ENCODE results near the gene ZFAND3. TPM values are rescaled to one million over a fixed set of nuclear protein-coding genes. Genes with fewer than 3 reads are reported as not detected.

The ZFAND3 gene
- polyA plus RNA-seq, 1 experiment = 15.5 TPM

GRCh38 chr6:38068854-38069590 is 249.5 kb downstream of the ZFAND3 start:
- POLR2A ChIA-PET = no interaction called here
- Histone ChIP-seq H3K27ac (ENCODE audit: low read depth, low read length) (no peak overlapping the region), H3K27me3 (ENCODE audit: control insufficient read depth, insufficient read depth, low read length) (no peaks in the 10 kb centered on the region), H3K9me3 (ENCODE audit: control insufficient read depth, insufficient read depth, low read length) (no peaks in the 10 kb centered on the region), H3K4me3 (ENCODE audit: low read depth, low read length) (no peak overlapping the region)
- DNase-seq (ENCODE audit: low read depth, low spot score) = no peak
- TF ChIP-seq CTCF (IDR thresholded peaks at IDR 0.05; ENCODE audit: low read depth, low read length) = no peak
- CTCF ChIA-PET = interaction anchor here (1.1 kb wide), 1 partner anchor 425 kb away, joined by 5 read pairs; no protein-coding TSS in a partner anchor

- Histone ChIP-seq H3K4me3 (ENCODE audit: low read depth, low read length) (no peak overlapping the region), H3K27me3 (ENCODE audit: control insufficient read depth, insufficient read depth, low read length) (no peaks in the 10 kb centered on the region), H3K27ac (ENCODE audit: low read depth, low read length) (no peak overlapping the region), H3K9me3 (ENCODE audit: control insufficient read depth, insufficient read depth, low read length) (no peaks in the 10 kb centered on the region)
- DNase-seq (ENCODE audit: low read depth, low spot score) = no peak
- POLR2A ChIA-PET = no interaction called here
- CTCF ChIA-PET = interaction anchor here (1.0 kb wide), 1 partner anchor 44 kb away, joined by 3 read pairs; no protein-coding TSS in a partner anchor
- TF ChIP-seq CTCF (IDR thresholded peaks at IDR 0.05; ENCODE audit: low read depth, low read length) = no peak
Measured at GRCh38 chr6:38077488-38078030, 258.0 kb downstream of the ZFAND3 start.

- CTCF ChIA-PET = no interaction called here
Measured at GRCh38 chr6:38078671-38079070, 259.1 kb downstream of the ZFAND3 start.

GRCh38 chr6:38079107-38079506 is 259.6 kb downstream of the ZFAND3 start:
- ChIA-PET POLR2A (no interaction called here), CTCF (no interaction called here)
- Histone ChIP-seq H3K27ac (ENCODE audit: low read depth, low read length) (no peak overlapping the region), H3K9me3 (ENCODE audit: control insufficient read depth, insufficient read depth, low read length) (no peaks in the 10 kb centered on the region), H3K4me3 (ENCODE audit: low read depth, low read length) (no peak overlapping the region), H3K27me3 (ENCODE audit: control insufficient read depth, insufficient read depth, low read length) (no peaks in the 10 kb centered on the region)
- DNase-seq (ENCODE audit: low read depth, low spot score) = no peak
- no peak for TF ChIP-seq CTCF (IDR thresholded peaks at IDR 0.05; ENCODE audit: low read depth, low read length)

More at GRCh38 chr6:38078671-38079070, 259.1 kb downstream of the ZFAND3 start:
- POLR2A ChIA-PET = no interaction called here
- no peak for TF ChIP-seq CTCF (IDR thresholded peaks at IDR 0.05; ENCODE audit: low read depth, low read length)
- Histone ChIP-seq H3K9me3 (ENCODE audit: control insufficient read depth, insufficient read depth, low read length) (no peaks in the 10 kb centered on the region), H3K27me3 (ENCODE audit: control insufficient read depth, insufficient read depth, low read length) (no peaks in the 10 kb centered on the region), H3K27ac (ENCODE audit: low read depth, low read length) (no peak overlapping the region), H3K4me3 (ENCODE audit: low read depth, low read length) (no peak overlapping the region)
- DNase-seq (ENCODE audit: low read depth, low spot score) = no peak

GRCh38 chr6:38079537-38079936 is 260.0 kb downstream of the ZFAND3 start:
- no peak for TF ChIP-seq CTCF (IDR thresholded peaks at IDR 0.05; ENCODE audit: low read depth, low read length)
- POLR2A ChIA-PET = no interaction called here
- CTCF ChIA-PET = interaction anchor here (0.5 kb wide), 1 partner anchor 220 kb away, joined by 7 read pairs; no protein-coding TSS in a partner anchor

More at GRCh38 chr6:38079537-38079936, 260.0 kb downstream of the ZFAND3 start:
- H3K27ac ChIP-seq (ENCODE audit: low read depth, low read length) = no peak overlapping the region
- H3K27me3 ChIP-seq (ENCODE audit: control insufficient read depth, insufficient read depth, low read length) = no peaks in the 10 kb centered on the region
- no peaks in the 10 kb centered on the region for H3K9me3 ChIP-seq (ENCODE audit: control insufficient read depth, insufficient read depth, low read length)
- H3K4me3 ChIP-seq (ENCODE audit: low read depth, low read length) = no peak overlapping the region
- DNase-seq (ENCODE audit: low read depth, low spot score) = no peak

Measured in AG04450 (cell line).